Measurements from ENCODE around the gene HIPK3.

The HIPK3 gene

DNA sequence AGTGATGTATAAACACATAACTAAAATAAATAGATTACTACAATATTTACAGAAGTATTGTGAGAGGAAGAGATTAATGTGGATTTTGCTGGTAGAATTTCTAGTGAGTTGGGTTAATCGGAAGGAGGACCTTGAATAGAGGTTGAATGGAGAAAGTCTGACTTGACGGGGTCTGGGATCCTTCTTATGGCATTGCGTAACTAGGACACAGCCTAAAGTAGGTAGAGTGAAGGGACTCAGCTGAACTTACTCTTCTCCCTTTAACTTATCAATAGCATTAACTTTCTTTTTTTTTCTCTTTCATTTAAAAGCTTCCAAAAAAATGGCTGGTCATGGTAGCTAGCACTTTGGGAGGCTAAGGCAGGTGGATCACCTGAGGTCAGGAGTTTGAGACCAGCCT lies 139.2 kb downstream of the HIPK3 start:
- Histone ChIP-seq H3K4me1 (ENCODE audit: control insufficient read depth in 1 of 2, insufficient read depth in 1 of 2, low read depth in 1 of 2, low read length in 1 of 2) (no peaks in the 10 kb centered on the region), H3K27me3 (peaks cover 40% of the 10 kb centered on the region), H3K4me3 (ENCODE audit: low read depth in 1 of 2, low read length in 1 of 2) (no peak overlapping the region), H3K9me3 (no peaks in the 10 kb centered on the region), H3K27ac (no peak overlapping the region), H3K36me3 (no peaks in the 10 kb centered on the region)
- TF ChIP-seq, protein P1, sequence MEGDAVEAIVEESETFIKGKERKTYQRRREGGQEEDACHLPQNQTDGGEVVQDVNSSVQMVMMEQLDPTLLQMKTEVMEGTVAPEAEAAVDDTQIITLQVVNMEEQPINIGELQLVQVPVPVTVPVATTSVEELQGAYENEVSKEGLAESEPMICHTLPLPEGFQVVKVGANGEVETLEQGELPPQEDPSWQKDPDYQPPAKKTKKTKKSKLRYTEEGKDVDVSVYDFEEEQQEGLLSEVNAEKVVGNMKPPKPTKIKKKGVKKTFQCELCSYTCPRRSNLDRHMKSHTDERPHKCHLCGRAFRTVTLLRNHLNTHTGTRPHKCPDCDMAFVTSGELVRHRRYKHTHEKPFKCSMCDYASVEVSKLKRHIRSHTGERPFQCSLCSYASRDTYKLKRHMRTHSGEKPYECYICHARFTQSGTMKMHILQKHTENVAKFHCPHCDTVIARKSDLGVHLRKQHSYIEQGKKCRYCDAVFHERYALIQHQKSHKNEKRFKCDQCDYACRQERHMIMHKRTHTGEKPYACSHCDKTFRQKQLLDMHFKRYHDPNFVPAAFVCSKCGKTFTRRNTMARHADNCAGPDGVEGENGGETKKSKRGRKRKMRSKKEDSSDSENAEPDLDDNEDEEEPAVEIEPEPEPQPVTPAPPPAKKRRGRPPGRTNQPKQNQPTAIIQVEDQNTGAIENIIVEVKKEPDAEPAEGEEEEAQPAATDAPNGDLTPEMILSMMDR (IDR thresholded peaks at IDR 0.05), result no peak

DNA sequence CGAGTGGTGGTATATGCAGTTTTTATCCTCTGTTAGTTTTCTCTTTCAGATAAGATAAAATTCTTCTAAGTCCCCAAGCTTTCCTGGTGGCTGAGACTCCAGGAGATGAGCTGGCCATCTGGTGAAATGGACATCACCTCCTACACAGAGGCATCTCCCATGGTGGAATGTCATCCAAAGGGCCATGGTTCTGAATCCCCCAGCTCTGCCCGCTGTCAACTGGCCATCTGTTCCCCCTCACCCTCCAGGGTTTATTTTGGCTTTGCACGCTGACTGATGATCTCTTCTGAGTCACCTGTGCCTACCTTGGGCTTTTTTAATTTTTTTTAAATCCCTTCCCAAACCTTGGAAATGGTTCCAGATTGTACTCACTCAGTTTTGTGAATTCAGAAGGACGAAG lies 142.2 kb downstream of the HIPK3 start:
- H3K9me3 ChIP-seq, result no peaks in the 10 kb centered on the region
- H3K4me3 ChIP-seq (ENCODE audit: low read depth in 1 of 2, low read length in 1 of 2), result no peak overlapping the region
- no peaks in the 10 kb centered on the region for H3K36me3 ChIP-seq
- H3K4me1 ChIP-seq (ENCODE audit: control insufficient read depth in 1 of 2, insufficient read depth in 1 of 2, low read depth in 1 of 2, low read length in 1 of 2), result no peaks in the 10 kb centered on the region
- no peak overlapping the region for H3K27ac ChIP-seq
- peaks cover 30% of the 10 kb centered on the region for H3K27me3 ChIP-seq
- TF ChIP-seq, protein P1 (IDR thresholded peaks at IDR 0.05), result no peak

DNA sequence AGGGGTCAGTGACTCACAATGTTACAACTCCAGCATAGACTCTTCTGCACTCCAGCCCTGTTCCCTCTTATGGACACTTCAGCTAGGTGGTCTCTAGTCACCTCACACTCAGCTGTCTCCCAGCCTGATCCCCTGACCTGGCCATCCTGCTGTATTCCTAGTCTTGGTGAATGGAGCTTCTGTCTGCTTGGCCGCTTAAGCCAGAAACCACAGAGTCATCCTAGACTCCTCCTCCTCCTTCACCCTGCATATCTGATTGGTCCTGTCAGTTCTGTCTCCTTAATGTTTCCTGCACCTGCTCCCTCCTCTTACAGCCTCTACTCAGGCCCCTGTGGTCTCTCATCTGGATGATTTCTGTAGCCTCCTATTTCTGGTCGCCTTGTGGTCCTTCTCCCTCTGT lies 144.9 kb downstream of the HIPK3 start:
- no peaks in the 10 kb centered on the region for H3K36me3 ChIP-seq
- H3K9me3 ChIP-seq, result no peaks in the 10 kb centered on the region
- H3K4me1 ChIP-seq (ENCODE audit: control insufficient read depth in 1 of 2, insufficient read depth in 1 of 2, low read depth in 1 of 2, low read length in 1 of 2), result no peaks in the 10 kb centered on the region
- TF ChIP-seq, protein P1 (IDR thresholded peaks at IDR 0.05), result no peak
- peaks cover 15% of the 10 kb centered on the region for H3K27me3 ChIP-seq
- no peak overlapping the region for H3K27ac ChIP-seq
- no peak overlapping the region for H3K4me3 ChIP-seq (ENCODE audit: low read depth in 1 of 2, low read length in 1 of 2)

- H3K27me3 ChIP-seq, result peaks cover 15% of the 10 kb centered on the region
- TF ChIP-seq, protein P1 (IDR thresholded peaks at IDR 0.05), result no peak
- H3K27ac ChIP-seq, result no peak overlapping the region
- H3K36me3 ChIP-seq, result no peaks in the 10 kb centered on the region
- H3K9me3 ChIP-seq, result no peaks in the 10 kb centered on the region
- H3K4me1 ChIP-seq (ENCODE audit: control insufficient read depth in 1 of 2, insufficient read depth in 1 of 2, low read depth in 1 of 2, low read length in 1 of 2), result no peaks in the 10 kb centered on the region
- H3K4me3 ChIP-seq (ENCODE audit: low read depth in 1 of 2, low read length in 1 of 2), result no peak overlapping the region
Observed at GRCh38 chr11:33403344-33403743, 146.2 kb downstream of the HIPK3 start.

GRCh38 chr11:33405834-33406602 lies 148.8 kb downstream of the HIPK3 start:
- no peaks in the 10 kb centered on the region for H3K4me1 ChIP-seq (ENCODE audit: control insufficient read depth in 1 of 2, insufficient read depth in 1 of 2, low read depth in 1 of 2, low read length in 1 of 2)
- H3K27ac ChIP-seq, result no peak overlapping the region
- H3K36me3 ChIP-seq, result no peaks in the 10 kb centered on the region
- TF ChIP-seq, protein P1 (IDR thresholded peaks at IDR 0.05), result no peak
- H3K27me3 ChIP-seq, result peaks cover 21% of the 10 kb centered on the region
- no peaks in the 10 kb centered on the region for H3K9me3 ChIP-seq
- H3K4me3 ChIP-seq (ENCODE audit: low read depth in 1 of 2, low read length in 1 of 2), result no peak overlapping the region

All from neutrophil (primary cell).